GM12874 (cell line): Measurements from ENCODE around the gene CAPN5.
A peak's percentile ranks its signal among the peaks of the same experiment; 100 is the strongest.

Experiments
- CTCF ChIP-seq: IDR thresholded peaks from 2 replicates; pipeline ENCODE4 v1.5.1; 2011; ENCODE audit warnings: low read depth, mild to moderate bottlenecking, control low read depth, low read length, moderate library complexity; ENCODE audit not compliant: insufficient read depth

The CAPN5 gene

GRCh38 chr11:77108436-77108835, 41.7 kb downstream of the CAPN5 start:
- no peak for TF ChIP-seq CTCF

DNA sequence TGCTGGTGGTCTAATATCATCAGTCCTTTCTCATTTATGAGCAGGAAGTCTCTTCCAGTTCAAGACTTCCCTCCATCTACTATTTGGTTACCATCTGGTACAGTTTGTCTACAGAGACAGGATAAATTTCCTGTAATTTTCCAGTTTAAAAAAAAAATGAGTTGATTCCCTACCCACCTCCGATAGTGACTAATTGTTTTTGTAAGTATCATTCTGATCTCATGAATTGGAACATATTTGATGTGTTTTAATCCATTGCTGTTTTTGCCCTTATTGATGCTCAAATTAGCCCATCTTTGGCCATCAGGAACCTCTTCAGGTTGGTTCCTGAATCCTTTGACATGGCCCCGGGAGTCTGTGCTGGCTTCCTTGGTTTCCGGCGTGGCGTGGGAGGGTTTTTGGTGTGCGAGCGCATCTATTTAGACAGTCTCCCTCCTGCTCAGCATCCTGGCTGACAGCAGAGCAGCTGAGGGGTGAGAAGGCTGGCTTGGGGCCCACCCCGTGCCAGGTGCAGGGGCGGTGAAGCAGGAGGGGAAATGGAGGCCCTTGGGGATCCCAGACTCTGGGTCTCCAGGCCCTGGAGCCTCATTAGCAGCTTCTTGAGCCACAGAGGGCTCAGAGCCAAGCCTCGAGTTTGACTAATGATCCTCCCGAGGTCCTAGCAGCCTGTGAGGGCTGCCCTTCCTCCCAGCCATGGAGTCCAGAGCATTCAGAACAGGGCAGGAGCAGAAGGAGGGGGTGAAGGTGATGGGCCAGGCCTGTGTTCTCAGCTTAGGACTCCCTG, 42.7 kb downstream of the CAPN5 start:
- no peak for TF ChIP-seq CTCF

DNA sequence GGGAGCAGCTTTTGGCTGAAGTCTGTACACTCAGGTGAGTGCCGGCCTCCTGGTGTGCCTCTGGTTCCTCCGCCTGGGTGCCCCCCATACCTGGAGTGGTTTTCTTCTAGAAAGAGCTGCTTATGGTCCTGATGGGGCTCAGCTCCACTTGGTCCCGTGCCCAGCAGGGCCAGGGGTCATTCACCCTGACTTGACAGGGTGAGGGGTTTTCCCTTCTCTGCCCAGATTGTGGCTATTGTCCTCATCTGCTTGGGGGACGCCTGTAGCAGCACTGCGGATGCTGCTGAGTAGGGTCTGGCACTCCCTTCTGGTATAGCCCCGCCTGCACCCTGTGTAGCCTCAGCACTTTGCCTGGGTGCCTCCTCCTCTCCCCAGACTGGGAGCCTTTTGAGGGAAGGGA, 44.1 kb downstream of the CAPN5 start:
- TF ChIP-seq CTCF = no peak

DNA sequence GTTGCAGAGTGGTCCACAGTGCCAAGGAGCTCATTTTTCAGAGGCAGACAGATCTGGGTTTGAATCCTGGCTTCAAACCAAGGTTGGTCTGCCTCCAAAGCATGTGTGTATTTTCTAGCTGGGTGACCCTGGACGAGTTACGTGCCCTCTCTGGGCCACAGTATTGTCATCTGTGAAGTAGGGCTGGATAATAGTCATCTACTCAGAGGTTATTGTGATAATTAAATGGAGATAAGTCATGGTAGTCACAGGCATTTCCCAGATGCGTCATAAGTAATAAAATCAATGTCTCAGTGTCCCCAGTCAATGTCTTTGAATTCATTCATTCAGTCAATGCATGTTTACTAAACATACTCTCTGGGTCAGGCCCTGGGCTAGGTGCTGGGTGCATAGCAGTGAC, 44.5 kb downstream of the CAPN5 start:
- TF ChIP-seq CTCF = no peak

DNA sequence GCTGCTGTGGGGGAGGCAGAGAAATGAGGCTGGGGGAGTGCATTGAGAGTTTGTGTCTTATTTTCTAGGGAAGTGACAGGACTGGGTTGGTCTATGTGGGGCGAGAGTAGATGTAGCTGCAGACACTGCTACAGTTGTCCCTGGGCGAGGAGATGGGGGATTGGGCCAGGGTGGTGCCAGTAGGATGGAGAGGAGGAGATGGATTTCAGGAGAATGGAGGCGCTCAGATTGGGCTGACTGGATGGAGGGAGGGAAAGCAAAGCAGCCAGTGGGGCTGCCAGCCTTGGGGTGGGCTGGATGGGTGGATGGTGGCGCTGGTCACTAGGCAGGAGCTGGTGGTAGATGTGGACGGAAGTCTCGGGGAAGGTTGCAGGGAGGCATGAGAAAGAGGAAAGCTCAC, 45.2 kb downstream of the CAPN5 start:
- no peak for TF ChIP-seq CTCF

DNA sequence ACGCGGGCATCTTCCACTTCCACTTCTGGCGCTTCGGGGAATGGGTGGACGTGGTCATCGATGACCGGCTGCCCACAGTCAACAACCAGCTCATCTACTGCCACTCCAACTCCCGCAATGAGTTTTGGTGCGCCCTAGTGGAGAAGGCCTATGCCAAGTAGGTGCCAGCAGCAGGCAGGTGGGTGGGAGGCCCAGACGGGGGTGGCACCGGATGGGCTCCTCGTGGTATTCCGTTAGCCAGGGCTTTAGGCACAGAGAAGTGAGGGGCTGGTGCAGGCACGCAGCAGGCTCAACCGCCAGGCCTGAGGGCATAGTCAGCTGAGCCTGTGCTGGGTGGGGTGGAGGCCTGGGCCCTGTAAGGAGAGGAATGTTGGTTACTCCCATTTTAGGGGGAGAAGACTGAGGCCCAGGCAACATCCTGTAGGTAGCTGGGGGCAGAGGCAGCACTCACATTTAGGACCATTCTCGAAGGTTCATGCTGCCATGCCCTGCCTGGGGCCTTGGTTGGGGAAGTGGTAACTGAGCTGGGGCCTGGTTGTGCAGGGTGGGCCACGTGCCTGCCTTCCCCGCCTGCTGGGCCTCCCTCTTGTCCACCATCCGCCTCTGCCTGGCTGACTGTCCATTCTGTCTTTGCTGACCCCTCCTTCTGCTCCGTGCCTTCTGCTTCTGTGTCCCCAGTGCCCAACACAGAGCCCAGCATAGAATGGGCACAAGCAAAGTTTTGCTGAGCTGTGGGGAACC, 46.0 kb downstream of the CAPN5 start:
- no peak for TF ChIP-seq CTCF

- TF ChIP-seq CTCF = peak; percentile 39; the same call in 1 of the 2 replicates
Observed at GRCh38 chr11:77113382-77114088, 46.8 kb downstream of the CAPN5 start.
